Liver (tissue), 9 donors: Measurements from ENCODE around the gene PLAA. TPM values are rescaled to one million over a fixed set of nuclear protein-coding genes. Genes with fewer than 3 reads are reported as not detected.

ENCODE experiments used
- DNase-seq: peaks from one replicate; pipeline ENCODE4 v3.0.0-alpha.2; 2017; ENCODE audit warnings: low spot score
- H3K27ac ChIP-seq, 2 donors: one replicate each; pipeline ENCODE4 v1.7.0; 2013; ENCODE audit warnings: inconsistent platforms in 2 of 2, low read length in 2 of 2, control low read depth in 1 of 2, low read depth in 1 of 2, mild to moderate bottlenecking in 1 of 2
- H3K27me3 ChIP-seq, 4 donors: one replicate each; pipeline versions ENCODE4 v1.6.1 to v1.7.0; 2013; ENCODE audit warnings: low read length in 3 of 4, inconsistent platforms in 1 of 4, mild to moderate bottlenecking in 1 of 4, moderate library complexity in 1 of 4; ENCODE audit not compliant: control insufficient read depth in 4 of 4, insufficient read depth in 4 of 4
- H3K36me3 ChIP-seq, 4 donors: one replicate each; pipeline versions ENCODE4 v1.6.1 to v1.7.0; 2013; ENCODE audit warnings: low read length in 3 of 4, mild to moderate bottlenecking in 3 of 4, low read depth in 1 of 4, moderate library complexity in 1 of 4; ENCODE audit not compliant: control insufficient read depth in 4 of 4, insufficient read depth in 3 of 4
- H3K4me1 ChIP-seq, 4 donors: one replicate each; pipeline versions ENCODE4 v1.6.1 to v1.7.0; 2013; ENCODE audit warnings: low read length in 3 of 4, mild to moderate bottlenecking in 3 of 4, moderate library complexity in 1 of 4; ENCODE audit not compliant: control insufficient read depth in 4 of 4, insufficient read depth in 4 of 4
- H3K4me3 ChIP-seq, 3 donors: one replicate each; pipeline versions ENCODE4 v1.6.1 to v1.7.0; 2013; ENCODE audit warnings: low read length in 3 of 3, control low read depth in 1 of 3, low read depth in 1 of 3, mild to moderate bottlenecking in 1 of 3
- H3K9ac ChIP-seq, 2 donors: one replicate each; pipeline ENCODE4 v1.7.0; 2013; ENCODE audit warnings: low read length in 2 of 2, mild to moderate bottlenecking in 2 of 2, moderate library complexity in 2 of 2, control low read depth in 1 of 2, low read depth in 1 of 2
- H3K9me3 ChIP-seq, 4 donors: one replicate each; pipeline versions ENCODE4 v1.6.1 to v1.7.0; 2013; ENCODE audit warnings: low read length in 3 of 4; ENCODE audit not compliant: control insufficient read depth in 4 of 4
- EGR1 ChIP-seq, 2 donors: IDR thresholded peaks; 2 replicates each; pipeline ENCODE4 v1.6.1; 2016 to 2018; ENCODE audit warnings: antibody characterized with exemption in 2 of 2, low read depth in 2 of 2
- FOXA2 ChIP-seq: IDR thresholded peaks from 2 replicates; pipeline ENCODE4 v1.6.1; 2016; ENCODE audit warnings: antibody characterized with exemption
- GABPA ChIP-seq, 2 donors: IDR thresholded peaks in 1 of 2; conservative IDR thresholded peaks in 1 of 2; 2 replicates each; pipeline ENCODE4 v1.6.1; 2016; ENCODE audit warnings: antibody characterized with exemption in 2 of 2, mild to moderate bottlenecking in 1 of 2, moderate library complexity in 1 of 2
- JUND ChIP-seq, 2 donors: IDR thresholded peaks; 2 replicates each; pipeline ENCODE4 v1.6.1; 2016; ENCODE audit warnings: antibody characterized with exemption in 2 of 2
- NR2F2 ChIP-seq: IDR thresholded peaks from 2 replicates; pipeline ENCODE4 v1.6.1; 2016; ENCODE audit warnings: antibody characterized with exemption
- RAD21 ChIP-seq, 2 donors: IDR thresholded peaks; 2 replicates each; pipeline ENCODE4 v1.6.1; 2016; ENCODE audit warnings: antibody characterized with exemption in 2 of 2, mild to moderate bottlenecking in 2 of 2
- RXRA ChIP-seq, 2 donors: IDR thresholded peaks; 2 replicates each; pipeline ENCODE4 v1.6.1; 2017 to 2018; ENCODE audit warnings: antibody characterized with exemption in 2 of 2, mild to moderate bottlenecking in 1 of 2
- TAF1 ChIP-seq: conservative IDR thresholded peaks from 2 replicates; pipeline ENCODE4 v1.6.1; 2016; ENCODE audit warnings: antibody characterized with exemption, mild to moderate bottlenecking
- YY1 ChIP-seq: IDR thresholded peaks from 2 replicates; pipeline ENCODE4 v1.6.1; 2016; ENCODE audit warnings: antibody characterized with exemption, mild to moderate bottlenecking
- WGBS: extraction: QIAGEN DNeasy Blood & Tissue Kit; methylation state at CpG from one replicate; pipeline ENCODE4 v1.1.7; 2013; 5-methylcytosine and 5-hydroxymethylcytosine counted together
- polyA plus RNA-seq, 2 donors: library from polyadenylated mRNA; stranded (reverse) in 1 of 2; unstranded in 1 of 2; fragments of 200-250 nt in 1 of 2; fragments of >200 nt in 1 of 2; fragmentation: Nextera tagmentation in 1 of 2; extraction: Ambion mirVana in 1 of 2; gene quantifications; one replicate each; pipeline versions ENCODE4 v1.2.1 to v1.2.3, GENCODE V29; 2013 to 2015
- total RNA-seq, 2 donors: library from RNA; depleted of rRNA; stranded (reverse); fragments of >200 nt; gene quantifications; one replicate each; pipeline ENCODE4 v1.2.3, GENCODE V29; 2014
- TF ChIP-seq, protein P1 (sequence below): IDR thresholded peaks from 2 replicates; pipeline ENCODE4 v1.6.1; 2016; ENCODE audit warnings: antibody characterized with exemption
- TF ChIP-seq, protein P2 (sequence below): IDR thresholded peaks from 2 replicates; pipeline ENCODE4 v1.6.1; 2016; ENCODE audit warnings: antibody characterized with exemption
- TF ChIP-seq, protein P3 (sequence below): fragments of 150-350 bp; IDR thresholded peaks from 2 replicates; pipeline ENCODE4 v1.5.1; 2017; ENCODE audit warnings: improper control_type of control experiment, low read depth, low read length; ENCODE audit not compliant: missing input control
- TF ChIP-seq, protein P4 (sequence below): IDR thresholded peaks from 2 replicates; pipeline ENCODE4 v1.6.1; 2016; ENCODE audit warnings: antibody characterized with exemption, mild to moderate bottlenecking
- donor health status: healthy.
- donor health status: healthy.
- donor health status: healthy.
- donor health status: healthy.
- donor health status: healthy.

Gene PLAA
- total and polyA plus RNA-seq, 4 donors = 7.5 to 29.5 (median 19.2) TPM

GRCh38 chr9:26940779-26941178 is 6.3 kb downstream of the PLAA start:
- H3K9ac ChIP-seq = no peak overlapping the region
- H3K9me3 ChIP-seq = peaks cover 0 to 4% (median under 1%) of the 10 kb centered on the region in 4 donors
- no peaks in the 10 kb centered on the region for H3K27me3 ChIP-seq
- WGBS = 90% methylated on average over 1 of the region's 1 CpG
- peaks cover 6 to 21% (median 10%) of the 10 kb centered on the region in 4 donors for H3K4me1 ChIP-seq
- no peaks in the 10 kb centered on the region for H3K36me3 ChIP-seq
- no peak for DNase-seq
- H3K4me3 ChIP-seq = no peak overlapping the region
- H3K27ac ChIP-seq = no peak overlapping the region
- TF ChIP-seq JUND (IDR thresholded peaks at IDR 0.05) (no peak), EGR1 (IDR thresholded peaks at IDR 0.05; ENCODE audit: low read depth in 2 of 2) (no peak), GABPA (IDR thresholded peaks at IDR 0.05 in 1 of 2, conservative IDR thresholded peaks at IDR 0.05 in 1 of 2) (no peak)
- TF ChIP-seq, protein P1, sequence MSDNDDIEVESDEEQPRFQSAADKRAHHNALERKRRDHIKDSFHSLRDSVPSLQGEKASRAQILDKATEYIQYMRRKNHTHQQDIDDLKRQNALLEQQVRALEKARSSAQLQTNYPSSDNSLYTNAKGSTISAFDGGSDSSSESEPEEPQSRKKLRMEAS = no peak

- peaks cover 2 to 15% (median 6%) of the 10 kb centered on the region in 4 donors for H3K4me1 ChIP-seq
- 90% methylated on average over 3 of the region's 3 CpGs for WGBS
Measured at GRCh38 chr9:26939955-26940711, 6.9 kb downstream of the PLAA start.

More at GRCh38 chr9:26939955-26940711, 6.9 kb downstream of the PLAA start:
- no peaks in the 10 kb centered on the region for H3K36me3 ChIP-seq
- H3K4me3 ChIP-seq = no peak overlapping the region
- H3K27ac ChIP-seq = no peak overlapping the region
- peaks cover 0 to 4% (median under 1%) of the 10 kb centered on the region in 4 donors for H3K9me3 ChIP-seq
- TF ChIP-seq, protein P2, sequence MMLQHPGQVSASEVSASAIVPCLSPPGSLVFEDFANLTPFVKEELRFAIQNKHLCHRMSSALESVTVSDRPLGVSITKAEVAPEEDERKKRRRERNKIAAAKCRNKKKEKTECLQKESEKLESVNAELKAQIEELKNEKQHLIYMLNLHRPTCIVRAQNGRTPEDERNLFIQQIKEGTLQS = no peak
- TF ChIP-seq JUND (IDR thresholded peaks at IDR 0.05) (no peak), GABPA (IDR thresholded peaks at IDR 0.05 in 1 of 2, conservative IDR thresholded peaks at IDR 0.05 in 1 of 2) (no peak), NR2F2 (no peak), RAD21 (IDR thresholded peaks at IDR 0.05) (no peak), TAF1 (no peak), YY1 (no peak), EGR1 (IDR thresholded peaks at IDR 0.05; ENCODE audit: low read depth in 2 of 2) (no peak), FOXA2 (no peak), RXRA (IDR thresholded peaks at IDR 0.05) (no peak)
- TF ChIP-seq, protein P1 = no peak
- TF ChIP-seq, protein P3, sequence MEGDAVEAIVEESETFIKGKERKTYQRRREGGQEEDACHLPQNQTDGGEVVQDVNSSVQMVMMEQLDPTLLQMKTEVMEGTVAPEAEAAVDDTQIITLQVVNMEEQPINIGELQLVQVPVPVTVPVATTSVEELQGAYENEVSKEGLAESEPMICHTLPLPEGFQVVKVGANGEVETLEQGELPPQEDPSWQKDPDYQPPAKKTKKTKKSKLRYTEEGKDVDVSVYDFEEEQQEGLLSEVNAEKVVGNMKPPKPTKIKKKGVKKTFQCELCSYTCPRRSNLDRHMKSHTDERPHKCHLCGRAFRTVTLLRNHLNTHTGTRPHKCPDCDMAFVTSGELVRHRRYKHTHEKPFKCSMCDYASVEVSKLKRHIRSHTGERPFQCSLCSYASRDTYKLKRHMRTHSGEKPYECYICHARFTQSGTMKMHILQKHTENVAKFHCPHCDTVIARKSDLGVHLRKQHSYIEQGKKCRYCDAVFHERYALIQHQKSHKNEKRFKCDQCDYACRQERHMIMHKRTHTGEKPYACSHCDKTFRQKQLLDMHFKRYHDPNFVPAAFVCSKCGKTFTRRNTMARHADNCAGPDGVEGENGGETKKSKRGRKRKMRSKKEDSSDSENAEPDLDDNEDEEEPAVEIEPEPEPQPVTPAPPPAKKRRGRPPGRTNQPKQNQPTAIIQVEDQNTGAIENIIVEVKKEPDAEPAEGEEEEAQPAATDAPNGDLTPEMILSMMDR = no peak
- TF ChIP-seq, protein P4, sequence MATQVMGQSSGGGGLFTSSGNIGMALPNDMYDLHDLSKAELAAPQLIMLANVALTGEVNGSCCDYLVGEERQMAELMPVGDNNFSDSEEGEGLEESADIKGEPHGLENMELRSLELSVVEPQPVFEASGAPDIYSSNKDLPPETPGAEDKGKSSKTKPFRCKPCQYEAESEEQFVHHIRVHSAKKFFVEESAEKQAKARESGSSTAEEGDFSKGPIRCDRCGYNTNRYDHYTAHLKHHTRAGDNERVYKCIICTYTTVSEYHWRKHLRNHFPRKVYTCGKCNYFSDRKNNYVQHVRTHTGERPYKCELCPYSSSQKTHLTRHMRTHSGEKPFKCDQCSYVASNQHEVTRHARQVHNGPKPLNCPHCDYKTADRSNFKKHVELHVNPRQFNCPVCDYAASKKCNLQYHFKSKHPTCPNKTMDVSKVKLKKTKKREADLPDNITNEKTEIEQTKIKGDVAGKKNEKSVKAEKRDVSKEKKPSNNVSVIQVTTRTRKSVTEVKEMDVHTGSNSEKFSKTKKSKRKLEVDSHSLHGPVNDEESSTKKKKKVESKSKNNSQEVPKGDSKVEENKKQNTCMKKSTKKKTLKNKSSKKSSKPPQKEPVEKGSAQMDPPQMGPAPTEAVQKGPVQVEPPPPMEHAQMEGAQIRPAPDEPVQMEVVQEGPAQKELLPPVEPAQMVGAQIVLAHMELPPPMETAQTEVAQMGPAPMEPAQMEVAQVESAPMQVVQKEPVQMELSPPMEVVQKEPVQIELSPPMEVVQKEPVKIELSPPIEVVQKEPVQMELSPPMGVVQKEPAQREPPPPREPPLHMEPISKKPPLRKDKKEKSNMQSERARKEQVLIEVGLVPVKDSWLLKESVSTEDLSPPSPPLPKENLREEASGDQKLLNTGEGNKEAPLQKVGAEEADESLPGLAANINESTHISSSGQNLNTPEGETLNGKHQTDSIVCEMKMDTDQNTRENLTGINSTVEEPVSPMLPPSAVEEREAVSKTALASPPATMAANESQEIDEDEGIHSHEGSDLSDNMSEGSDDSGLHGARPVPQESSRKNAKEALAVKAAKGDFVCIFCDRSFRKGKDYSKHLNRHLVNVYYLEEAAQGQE = no peak
- no peak overlapping the region for H3K9ac ChIP-seq
- H3K27me3 ChIP-seq = no peaks in the 10 kb centered on the region
- DNase-seq = no peak
